HepG2 (cell line): ENCODE data around the gene ZNF740.

Experiments
- ATF3 ChIP-seq: sonication (generic); formaldehyde crosslinking; IDR thresholded peaks from 2 replicates; pipeline ENCODE4 v1.4.0; 2020; ENCODE audit warnings: missing genetic modification reagents
- CEBPB ChIP-seq: IDR thresholded peaks from 2 replicates; pipeline ENCODE4 v1.6.1; 2011; ENCODE audit warnings: low read depth, low read length, improper control_type of control experiment, borderline replicate concordance
- CTCF ChIP-seq: sonication (generic); formaldehyde crosslinking; IDR thresholded peaks from 2 replicates; pipeline ENCODE4 v1.5.0; 2020; ENCODE audit warnings: mild to moderate bottlenecking, missing genetic modification reagents, moderate library complexity
- EEA1 ChIP-seq: sonication (generic); formaldehyde crosslinking; IDR thresholded peaks from 2 replicates; pipeline ENCODE4 v1.5.1; 2020; ENCODE audit warnings: mild to moderate bottlenecking, missing genetic modification reagents, borderline replicate concordance
- EZH2 ChIP-seq: conservative IDR thresholded peaks from 2 replicates; pipeline ENCODE4 v1.6.1; 2012; ENCODE audit warnings: mild to moderate bottlenecking, low read depth, low read length, moderate library complexity
- POLR2AphosphoS5 ChIP-seq: IDR thresholded peaks from 2 replicates; pipeline ENCODE4 v1.6.1; 2012; ENCODE audit warnings: low read depth, low read length
- RAD21 ChIP-seq: fragments of 450-650 bp; formaldehyde crosslinking; IDR thresholded peaks from 2 replicates; pipeline ENCODE4 v1.5.0; 2020; ENCODE audit warnings: mild to moderate bottlenecking
- ZNF331 ChIP-seq: sonication (generic); formaldehyde crosslinking; IDR thresholded peaks from 2 replicates; pipeline ENCODE4 v1.4.0; 2020; ENCODE audit warnings: missing genetic modification reagents

- TF ChIP-seq EZH2: no peak
- no peak for TF ChIP-seq ZNF331 (CRISPR knock-in tag)
- no peak for TF ChIP-seq CEBPB
- TF ChIP-seq EEA1 (CRISPR knock-in tag): no peak
- no peak for TF ChIP-seq POLR2AphosphoS5
- no peak for TF ChIP-seq ATF3
- TF ChIP-seq CTCF (CRISPR knock-in tag): no peak
- TF ChIP-seq RAD21 (CRISPR knock-in tag): no peak
These were observed 38.2 kb downstream of the ZNF740 start for GRCh38 chr12:53218551-53219291.
